HepG2 (cell line): ENCODE results near the gene ANAPC5. TPM values are rescaled to one million over a fixed set of nuclear protein-coding genes. Genes with fewer than 3 reads are reported as not detected.

ENCODE experiments used
- ADNP ChIP-seq: sonication (generic); formaldehyde crosslinking; IDR thresholded peaks from 2 replicates; pipeline ENCODE4 v1.4.0; 2020; ENCODE audit warnings: missing genetic modification reagents
- CCAR2 ChIP-seq: fragments of 200-400 bp; formaldehyde crosslinking; optimal IDR thresholded peaks from 2 replicates; pipeline ENCODE3; 2018; ENCODE audit warnings: low read depth, mild to moderate bottlenecking, low read length, moderate library complexity
- CENPT ChIP-seq: sonication (generic); formaldehyde crosslinking; IDR thresholded peaks from 2 replicates; pipeline ENCODE4 v1.8.0; 2022; ENCODE audit warnings: low read depth, mild to moderate bottlenecking, moderate library complexity, missing genetic modification reagents
- FOXK2 ChIP-seq: fragments of 450-650 bp; IDR thresholded peaks from 2 replicates; pipeline ENCODE4 v1.6.1; 2016
- KLF15 ChIP-seq: sonication (generic); formaldehyde crosslinking; IDR thresholded peaks from 2 replicates; pipeline ENCODE4 v1.8.1; 2023; ENCODE audit warnings: borderline replicate concordance, mild to moderate bottlenecking, inconsistent platforms, missing genetic modification reagents, mixed read lengths
- NFE2L1 ChIP-seq: sonication (generic); formaldehyde crosslinking; IDR thresholded peaks from 2 replicates; pipeline ENCODE4 v1.4.0; 2020; ENCODE audit warnings: missing genetic modification reagents, mild to moderate bottlenecking, borderline replicate concordance
- PTBP1 ChIP-seq: fragments of 200-400 bp; formaldehyde crosslinking; IDR thresholded peaks from 2 replicates; pipeline ENCODE4 v1.6.1; 2018; ENCODE audit warnings: low read length, low read depth; ENCODE audit not compliant: poor library complexity, severe bottlenecking
- TBX3 ChIP-seq: fragments of 450-650 bp; IDR thresholded peaks from 2 replicates; pipeline ENCODE4 v1.6.1; 2017; ENCODE audit warnings: antibody characterized with exemption, mild to moderate bottlenecking, inconsistent platforms, borderline replicate concordance
- ZBTB8A ChIP-seq: sonication (generic); formaldehyde crosslinking; IDR thresholded peaks from 2 replicates; pipeline ENCODE4 v1.4.0; 2020; ENCODE audit warnings: mild to moderate bottlenecking, low read depth, missing genetic modification reagents, borderline replicate concordance
- ZC3H13 ChIP-seq: sonication (generic); formaldehyde crosslinking; IDR thresholded peaks from 2 replicates; pipeline ENCODE4 v1.8.1; 2023; ENCODE audit warnings: mild to moderate bottlenecking, missing genetic modification reagents, moderate library complexity
- ZFAT ChIP-seq: sonication (generic); formaldehyde crosslinking; conservative IDR thresholded peaks from 2 replicates; pipeline ENCODE4 v1.8.1; 2023; ENCODE audit warnings: missing genetic modification reagents, inconsistent platforms
- ZKSCAN1 ChIP-seq: fragments of 150-350 bp; IDR thresholded peaks from 2 replicates; pipeline ENCODE4 v1.6.1; 2014; ENCODE audit warnings: low read length
- ZNF121 ChIP-seq: sonication (generic); formaldehyde crosslinking; IDR thresholded peaks from 2 replicates; pipeline ENCODE4 v1.5.0; 2020; ENCODE audit warnings: mild to moderate bottlenecking, missing genetic modification reagents
- ZNF17 ChIP-seq: sonication (generic); formaldehyde crosslinking; IDR thresholded peaks from 2 replicates; pipeline ENCODE4 v1.5.0; 2020; ENCODE audit warnings: mild to moderate bottlenecking, missing genetic modification reagents
- ZNF335 ChIP-seq: sonication (generic); formaldehyde crosslinking; IDR thresholded peaks from 2 replicates; pipeline ENCODE4 v1.4.0; 2020; ENCODE audit warnings: missing genetic modification reagents
- ZNF572 ChIP-seq: sonication (generic); formaldehyde crosslinking; IDR thresholded peaks from 2 replicates; pipeline ENCODE4 v1.5.1; 2020; ENCODE audit warnings: mild to moderate bottlenecking, missing genetic modification reagents
- ZNF709 ChIP-seq: sonication (generic); formaldehyde crosslinking; IDR thresholded peaks from 2 replicates; pipeline ENCODE4 v1.5.0; 2020; ENCODE audit warnings: mild to moderate bottlenecking, missing genetic modification reagents
- polyA plus RNA-seq, 8 experiments: library from polyadenylated mRNA; depleted of rRNA in 3 of 8; stranded (reverse) in 7 of 8; unstranded in 1 of 8; fragments of >200 nt; fragmentation: Illumina TruSeq in 4 of 8; extraction: Trizol in 4 of 8; gene quantifications; 2 replicates each; pipeline versions ENCODE4 v1.2.1 to v1.2.3, GENCODE V29; 2011 to 2016; ENCODE audit warnings: low read depth in 4 of 8, missing spikeins in 1 of 8, mixed read lengths in 1 of 8; ENCODE audit not compliant: insufficient read depth in 1 of 8
- total RNA-seq, 5 experiments: library from RNA; depleted of rRNA; stranded (reverse); fragments of >200 nt; fragmentation: Illumina TruSeq; extraction: Trizol; gene quantifications; 2 replicates each; pipeline ENCODE4 v1.2.3, GENCODE V29; 2016; ENCODE audit warnings: low read depth in 1 of 5
- TF ChIP-seq, protein P1 (sequence below): sonication (generic); formaldehyde crosslinking; IDR thresholded peaks from 2 replicates; pipeline ENCODE4 v1.4.0; 2020; ENCODE audit warnings: mild to moderate bottlenecking, missing genetic modification reagents
- TF ChIP-seq, protein P2 (sequence below): sonication (generic); formaldehyde crosslinking; IDR thresholded peaks from 2 replicates; pipeline ENCODE4 v1.8.1; 2023; ENCODE audit warnings: missing genetic modification reagents, mild to moderate bottlenecking, borderline replicate concordance
- TF ChIP-seq, protein P3 (sequence below): sonication (generic); formaldehyde crosslinking; IDR thresholded peaks from 2 replicates; pipeline ENCODE4 v1.8.0; 2022; ENCODE audit warnings: mild to moderate bottlenecking, missing genetic modification reagents
- TF ChIP-seq, protein P4 (sequence below): sonication (generic); formaldehyde crosslinking; IDR thresholded peaks from 2 replicates; pipeline ENCODE4 v1.4.0; 2020; ENCODE audit warnings: mild to moderate bottlenecking, missing genetic modification reagents, borderline replicate concordance

Gene ANAPC5
- total and polyA plus RNA-seq, 2 of the 13 experiments (the other 11 are each of a cell fraction or from before 2014, with no cell fraction given): 146 to 161 TPM

DNA sequence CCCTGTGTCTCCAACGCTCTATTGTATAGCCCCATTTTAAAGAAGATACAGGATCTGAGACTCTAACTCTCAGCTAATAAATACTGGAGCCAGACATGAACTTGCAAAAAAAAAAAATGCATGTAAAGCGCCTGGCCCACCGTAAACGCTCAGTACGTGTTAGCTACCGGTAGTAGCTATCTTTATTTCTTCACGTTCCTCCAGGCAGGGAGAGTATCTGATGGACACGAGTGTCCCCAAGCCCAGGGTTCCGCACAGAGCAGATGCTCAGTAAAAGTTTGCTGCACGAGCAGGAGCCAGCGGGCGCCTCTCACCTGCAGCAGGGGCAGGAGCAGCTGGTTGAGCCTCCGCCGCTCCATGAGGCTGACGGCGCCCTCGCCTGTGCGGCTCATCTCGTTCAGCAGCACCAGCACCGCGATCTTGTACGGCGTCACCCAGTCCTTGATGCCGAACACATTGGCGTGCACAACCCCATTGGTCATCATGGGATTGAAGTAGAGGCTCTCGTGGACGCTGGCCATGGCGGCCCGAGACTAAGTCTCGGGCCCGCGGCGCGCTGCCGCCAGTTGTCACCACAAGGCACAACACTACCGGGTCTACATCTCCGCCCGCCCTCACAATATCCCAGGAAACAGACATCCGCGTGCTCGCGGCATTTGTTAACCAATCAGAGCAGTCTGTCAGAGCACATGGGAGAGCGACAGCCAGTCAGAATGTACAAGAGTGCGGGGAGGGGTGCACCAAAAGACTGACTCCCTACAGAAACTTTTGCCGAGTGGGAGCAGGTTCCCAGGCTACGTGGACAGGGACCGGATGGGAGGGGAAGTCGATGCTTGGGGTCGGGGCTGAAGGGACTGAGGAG is at the start of gene ANAPC5 (continued):
- TF ChIP-seq KLF15 (CRISPR knock-in tag): no peak
- TF ChIP-seq ZBTB8A (CRISPR knock-in tag): peak; percentile 64; the same call in 1 of the 2 replicates
- peak; percentile 49 for TF ChIP-seq CCAR2
- no peak for TF ChIP-seq NFE2L1
- TF ChIP-seq FOXK2: peak; percentile 83
- TF ChIP-seq ZFAT (CRISPR knock-in tag): no peak
- no peak for TF ChIP-seq ZNF17 (CRISPR knock-in tag)
- TF ChIP-seq ZNF572 (CRISPR knock-in tag): 0 out of 2 replicates have a peak, but pooled peaks have one; percentile 62
- no peak for TF ChIP-seq PTBP1
- TF ChIP-seq TBX3: peak; percentile 68; the same call in 1 of the 2 replicates
- no peak for TF ChIP-seq ADNP (CRISPR knock-in tag)
- TF ChIP-seq CENPT (CRISPR knock-in tag): 0 out of 2 replicates have a peak, but pooled peaks have one; percentile 49
- TF ChIP-seq, protein P1, sequence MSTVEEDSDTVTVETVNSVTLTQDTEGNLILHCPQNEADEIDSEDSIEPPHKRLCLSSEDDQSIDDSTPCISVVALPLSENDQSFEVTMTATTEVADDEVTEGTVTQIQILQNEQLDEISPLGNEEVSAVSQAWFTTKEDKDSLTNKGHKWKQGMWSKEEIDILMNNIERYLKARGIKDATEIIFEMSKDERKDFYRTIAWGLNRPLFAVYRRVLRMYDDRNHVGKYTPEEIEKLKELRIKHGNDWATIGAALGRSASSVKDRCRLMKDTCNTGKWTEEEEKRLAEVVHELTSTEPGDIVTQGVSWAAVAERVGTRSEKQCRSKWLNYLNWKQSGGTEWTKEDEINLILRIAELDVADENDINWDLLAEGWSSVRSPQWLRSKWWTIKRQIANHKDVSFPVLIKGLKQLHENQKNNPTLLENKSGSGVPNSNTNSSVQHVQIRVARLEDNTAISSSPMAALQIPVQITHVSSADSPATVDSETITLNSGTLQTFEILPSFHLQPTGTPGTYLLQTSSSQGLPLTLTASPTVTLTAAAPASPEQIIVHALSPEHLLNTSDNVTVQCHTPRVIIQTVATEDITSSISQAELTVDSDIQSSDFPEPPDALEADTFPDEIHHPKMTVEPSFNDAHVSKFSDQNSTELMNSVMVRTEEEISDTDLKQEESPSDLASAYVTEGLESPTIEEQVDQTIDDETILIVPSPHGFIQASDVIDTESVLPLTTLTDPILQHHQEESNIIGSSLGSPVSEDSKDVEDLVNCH: no peak
- 0 out of 2 replicates have a peak, but pooled peaks have one; percentile 38 for TF ChIP-seq ZNF121 (CRISPR knock-in tag)
- peak; percentile 78 for TF ChIP-seq ZNF335
- 0 out of 2 replicates have a peak, but pooled peaks have one; percentile 46 for TF ChIP-seq ZC3H13 (CRISPR knock-in tag)
- peak; percentile 52 for TF ChIP-seq ZKSCAN1
- 0 out of 2 replicates have a peak, but pooled peaks have one; percentile 63 for TF ChIP-seq ZNF709 (CRISPR knock-in tag)
- TF ChIP-seq, protein P2, sequence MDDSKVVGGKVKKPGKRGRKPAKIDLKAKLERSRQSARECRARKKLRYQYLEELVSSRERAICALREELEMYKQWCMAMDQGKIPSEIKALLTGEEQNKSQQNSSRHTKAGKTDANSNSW (CRISPR knock-in tag): no peak
- TF ChIP-seq, protein P3, sequence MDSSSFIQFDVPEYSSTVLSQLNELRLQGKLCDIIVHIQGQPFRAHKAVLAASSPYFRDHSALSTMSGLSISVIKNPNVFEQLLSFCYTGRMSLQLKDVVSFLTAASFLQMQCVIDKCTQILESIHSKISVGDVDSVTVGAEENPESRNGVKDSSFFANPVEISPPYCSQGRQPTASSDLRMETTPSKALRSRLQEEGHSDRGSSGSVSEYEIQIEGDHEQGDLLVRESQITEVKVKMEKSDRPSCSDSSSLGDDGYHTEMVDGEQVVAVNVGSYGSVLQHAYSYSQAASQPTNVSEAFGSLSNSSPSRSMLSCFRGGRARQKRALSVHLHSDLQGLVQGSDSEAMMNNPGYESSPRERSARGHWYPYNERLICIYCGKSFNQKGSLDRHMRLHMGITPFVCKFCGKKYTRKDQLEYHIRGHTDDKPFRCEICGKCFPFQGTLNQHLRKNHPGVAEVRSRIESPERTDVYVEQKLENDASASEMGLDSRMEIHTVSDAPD (CRISPR knock-in tag): 0 out of 2 replicates have a peak, but pooled peaks have one; percentile 36
- TF ChIP-seq, protein P4, sequence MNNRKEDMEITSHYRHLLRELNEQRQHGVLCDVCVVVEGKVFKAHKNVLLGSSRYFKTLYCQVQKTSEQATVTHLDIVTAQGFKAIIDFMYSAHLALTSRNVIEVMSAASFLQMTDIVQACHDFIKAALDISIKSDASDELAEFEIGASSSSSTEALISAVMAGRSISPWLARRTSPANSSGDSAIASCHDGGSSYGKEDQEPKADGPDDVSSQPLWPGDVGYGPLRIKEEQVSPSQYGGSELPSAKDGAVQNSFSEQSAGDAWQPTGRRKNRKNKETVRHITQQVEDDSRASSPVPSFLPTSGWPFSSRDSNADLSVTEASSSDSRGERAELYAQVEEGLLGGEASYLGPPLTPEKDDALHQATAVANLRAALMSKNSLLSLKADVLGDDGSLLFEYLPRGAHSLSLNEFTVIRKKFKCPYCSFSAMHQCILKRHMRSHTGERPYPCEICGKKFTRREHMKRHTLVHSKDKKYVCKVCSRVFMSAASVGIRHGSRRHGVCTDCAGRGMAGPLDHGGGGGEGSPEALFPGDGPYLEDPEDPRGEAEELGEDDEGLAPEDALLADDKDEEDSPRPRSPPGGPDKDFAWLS (CRISPR knock-in tag): peak; percentile 60; the same call in 1 of the 2 replicates
